Measurements from ENCODE around the gene SEMG1. TPM values are rescaled to one million over a fixed set of nuclear protein-coding genes. Genes with fewer than 3 reads are reported as not detected.

The SEMG1 gene
- total and polyA plus RNA-seq, 4 donors: not detected

DNA sequence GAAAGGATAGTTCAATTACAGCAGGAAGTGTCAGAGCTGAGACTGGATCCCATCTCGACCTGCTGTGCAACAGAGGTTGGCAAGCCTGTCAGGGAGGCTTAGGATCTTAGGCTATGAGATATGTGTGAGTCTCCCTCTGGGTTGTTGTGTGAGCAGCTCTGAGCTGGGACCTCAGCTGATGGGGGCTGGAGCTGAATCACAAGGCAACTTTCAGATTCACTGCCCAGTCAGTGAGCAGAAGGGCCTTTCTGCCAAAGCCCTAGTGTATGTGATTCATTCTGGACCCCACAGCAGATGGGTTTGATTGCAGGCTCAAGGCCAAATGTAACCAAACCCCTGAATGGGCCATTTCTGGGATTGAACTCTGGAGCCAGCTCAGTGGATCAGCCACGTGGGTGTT lies 27.7 kb upstream of the SEMG1 start:
- Histone ChIP-seq H3K27me3 (ENCODE audit: control insufficient read depth in 4 of 4, insufficient read depth in 4 of 4, low read length in 3 of 4) (peaks cover 0 to 8% (median 0%) of the 10 kb centered on the region in 4 donors), H3K36me3 (ENCODE audit: control insufficient read depth in 4 of 4, insufficient read depth in 3 of 4, low read depth in 1 of 4, low read length in 3 of 4) (no peaks in the 10 kb centered on the region), H3K9ac (ENCODE audit: low read depth in 1 of 2, low read length in 2 of 2) (no peak overlapping the region), H3K4me1 (ENCODE audit: control insufficient read depth in 4 of 4, insufficient read depth in 4 of 4, low read length in 3 of 4) (no peaks in the 10 kb centered on the region), H3K4me3 (ENCODE audit: low read depth in 1 of 3, low read length in 3 of 3) (no peak overlapping the region), H3K27ac (ENCODE audit: low read depth in 1 of 2, low read length in 2 of 2) (no peak overlapping the region), H3K9me3 (ENCODE audit: control insufficient read depth in 4 of 4, low read length in 3 of 4) (no peaks in the 10 kb centered on the region)
- TF ChIP-seq HNF4A (conservative IDR thresholded peaks at IDR 0.05) (no peak), HNF4G (IDR thresholded peaks at IDR 0.05) (no peak), FOXA1 (IDR thresholded peaks at IDR 0.05) (no peak), RAD21 (IDR thresholded peaks at IDR 0.05) (no peak), SP1 (IDR thresholded peaks at IDR 0.05) (no peak), RXRA (IDR thresholded peaks at IDR 0.05) (no peak)
- TF ChIP-seq, protein P1, sequence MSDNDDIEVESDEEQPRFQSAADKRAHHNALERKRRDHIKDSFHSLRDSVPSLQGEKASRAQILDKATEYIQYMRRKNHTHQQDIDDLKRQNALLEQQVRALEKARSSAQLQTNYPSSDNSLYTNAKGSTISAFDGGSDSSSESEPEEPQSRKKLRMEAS (IDR thresholded peaks at IDR 0.05): no peak
- DNase-seq (ENCODE audit: low spot score): no peak
- 56% methylated on average over 2 of the region's 2 CpGs for WGBS

DNA sequence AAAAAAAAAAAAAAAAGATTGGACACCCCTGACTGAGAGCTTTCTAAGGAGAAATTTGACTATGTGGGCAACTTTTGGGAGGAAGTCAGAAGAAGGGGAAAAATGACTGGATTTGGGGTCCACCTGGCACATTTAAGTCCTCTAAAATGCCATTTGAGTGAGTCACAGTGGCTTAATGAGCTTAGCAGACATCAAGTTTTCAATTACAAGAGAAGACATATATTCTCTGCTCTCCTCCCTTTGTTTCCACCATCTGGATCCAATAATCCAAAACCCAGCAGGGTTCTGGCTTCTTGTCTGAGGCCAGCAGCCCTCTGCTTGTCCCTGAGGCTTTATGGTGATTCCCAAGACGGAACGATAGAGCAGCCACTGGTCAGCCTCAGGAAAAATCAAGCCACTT lies 25.2 kb upstream of the SEMG1 start:
- Histone ChIP-seq H3K4me1 (ENCODE audit: control insufficient read depth in 4 of 4, insufficient read depth in 4 of 4, low read length in 3 of 4) (no peaks in the 10 kb centered on the region), H3K4me3 (ENCODE audit: low read depth in 1 of 3, low read length in 3 of 3) (no peak overlapping the region), H3K27me3 (ENCODE audit: control insufficient read depth in 4 of 4, insufficient read depth in 4 of 4, low read length in 3 of 4) (peaks cover 0 to 3% (median 0%) of the 10 kb centered on the region in 4 donors), H3K27ac (ENCODE audit: low read depth in 1 of 2, low read length in 2 of 2) (no peak overlapping the region), H3K9ac (ENCODE audit: low read depth in 1 of 2, low read length in 2 of 2) (no peak overlapping the region), H3K36me3 (ENCODE audit: control insufficient read depth in 4 of 4, insufficient read depth in 3 of 4, low read depth in 1 of 4, low read length in 3 of 4) (no peaks in the 10 kb centered on the region), H3K9me3 (ENCODE audit: control insufficient read depth in 4 of 4, low read length in 3 of 4) (no peaks in the 10 kb centered on the region)
- WGBS: 92% methylated on average over 2 of the region's 2 CpGs
- no peak for TF ChIP-seq HNF4A (conservative IDR thresholded peaks at IDR 0.05)
- no peak for DNase-seq (ENCODE audit: low spot score)

DNA sequence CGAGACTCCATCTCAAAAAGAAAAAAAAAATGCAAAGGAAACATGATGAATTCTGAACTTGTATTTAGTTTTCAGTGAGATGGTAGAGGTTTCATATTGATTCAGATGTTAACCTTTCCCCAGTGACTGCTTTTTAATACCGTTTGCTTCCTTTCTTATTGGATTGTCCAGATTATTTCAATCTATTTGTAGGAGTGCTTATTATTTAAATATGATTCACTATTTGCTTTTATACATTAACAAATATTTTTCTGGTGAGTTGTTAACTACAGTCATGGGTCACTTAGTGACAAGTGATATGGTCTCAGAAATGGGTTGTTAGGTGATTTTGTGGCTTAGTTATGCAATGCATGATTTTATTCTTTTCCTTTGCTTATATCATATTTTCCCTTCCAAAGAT lies 23.7 kb upstream of the SEMG1 start:
- WGBS: 80% methylated on average over 2 of the region's 2 CpGs
- no peaks in the 10 kb centered on the region for H3K36me3 ChIP-seq (ENCODE audit: control insufficient read depth in 4 of 4, insufficient read depth in 3 of 4, low read depth in 1 of 4, low read length in 3 of 4)
- H3K27ac ChIP-seq (ENCODE audit: low read depth in 1 of 2, low read length in 2 of 2): no peak overlapping the region
- TF ChIP-seq YY1 (IDR thresholded peaks at IDR 0.05) (no peak), GABPA (IDR thresholded peaks at IDR 0.05 in 1 of 2, conservative IDR thresholded peaks at IDR 0.05 in 1 of 2) (no peak), FOXA1 (IDR thresholded peaks at IDR 0.05) (no peak), RAD21 (IDR thresholded peaks at IDR 0.05) (no peak)
- TF ChIP-seq, protein P2, sequence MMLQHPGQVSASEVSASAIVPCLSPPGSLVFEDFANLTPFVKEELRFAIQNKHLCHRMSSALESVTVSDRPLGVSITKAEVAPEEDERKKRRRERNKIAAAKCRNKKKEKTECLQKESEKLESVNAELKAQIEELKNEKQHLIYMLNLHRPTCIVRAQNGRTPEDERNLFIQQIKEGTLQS (IDR thresholded peaks at IDR 0.05): no peak
- TF ChIP-seq, protein P1 (IDR thresholded peaks at IDR 0.05): no peak
- no peak overlapping the region for H3K9ac ChIP-seq (ENCODE audit: low read depth in 1 of 2, low read length in 2 of 2)
- peaks cover 0 to 3% (median 0%) of the 10 kb centered on the region in 4 donors for H3K27me3 ChIP-seq (ENCODE audit: control insufficient read depth in 4 of 4, insufficient read depth in 4 of 4, low read length in 3 of 4)
- no peaks in the 10 kb centered on the region for H3K4me1 ChIP-seq (ENCODE audit: control insufficient read depth in 4 of 4, insufficient read depth in 4 of 4, low read length in 3 of 4)
- no peak for DNase-seq (ENCODE audit: low spot score)
- H3K4me3 ChIP-seq (ENCODE audit: low read depth in 1 of 3, low read length in 3 of 3): no peak overlapping the region
- no peaks in the 10 kb centered on the region for H3K9me3 ChIP-seq (ENCODE audit: control insufficient read depth in 4 of 4, low read length in 3 of 4)

DNA sequence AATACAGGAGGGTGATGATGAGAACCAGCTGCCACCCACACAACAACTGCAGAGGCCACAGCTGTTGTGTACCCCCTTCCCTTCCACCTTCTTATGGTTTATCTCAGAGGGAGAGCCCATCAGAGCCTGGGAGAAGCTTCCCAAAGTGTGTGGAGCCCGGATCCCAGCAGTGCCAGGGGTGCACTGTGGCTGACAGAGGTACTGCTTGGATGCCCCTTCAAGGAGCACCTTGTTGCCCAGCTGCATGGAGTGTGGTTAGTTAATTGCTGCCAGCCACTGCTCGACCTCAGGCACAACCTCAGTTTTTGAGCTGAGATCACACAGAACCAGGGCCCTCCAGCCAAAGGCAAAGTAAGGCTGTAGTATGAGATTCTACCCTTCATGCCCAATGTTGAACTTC lies 19.1 kb upstream of the SEMG1 start:
- Histone ChIP-seq H3K4me3 (ENCODE audit: low read depth in 1 of 3, low read length in 3 of 3) (no peak overlapping the region), H3K9me3 (ENCODE audit: control insufficient read depth in 4 of 4, low read length in 3 of 4) (no peaks in the 10 kb centered on the region), H3K9ac (ENCODE audit: low read depth in 1 of 2, low read length in 2 of 2) (no peak overlapping the region), H3K27me3 (ENCODE audit: control insufficient read depth in 4 of 4, insufficient read depth in 4 of 4, low read length in 3 of 4) (no peaks in the 10 kb centered on the region), H3K36me3 (ENCODE audit: control insufficient read depth in 4 of 4, insufficient read depth in 3 of 4, low read depth in 1 of 4, low read length in 3 of 4) (no peaks in the 10 kb centered on the region), H3K4me1 (ENCODE audit: control insufficient read depth in 4 of 4, insufficient read depth in 4 of 4, low read length in 3 of 4) (no peaks in the 10 kb centered on the region), H3K27ac (ENCODE audit: low read depth in 1 of 2, low read length in 2 of 2) (no peak overlapping the region)
- no peak for DNase-seq (ENCODE audit: low spot score)
- WGBS: 55% methylated on average over 2 of the region's 2 CpGs
- TF ChIP-seq RAD21 (IDR thresholded peaks at IDR 0.05) (no peak), GABPA (IDR thresholded peaks at IDR 0.05 in 1 of 2, conservative IDR thresholded peaks at IDR 0.05 in 1 of 2) (no peak), TAF1 (conservative IDR thresholded peaks at IDR 0.05) (no peak), YY1 (IDR thresholded peaks at IDR 0.05) (no peak)
- TF ChIP-seq, protein P3, sequence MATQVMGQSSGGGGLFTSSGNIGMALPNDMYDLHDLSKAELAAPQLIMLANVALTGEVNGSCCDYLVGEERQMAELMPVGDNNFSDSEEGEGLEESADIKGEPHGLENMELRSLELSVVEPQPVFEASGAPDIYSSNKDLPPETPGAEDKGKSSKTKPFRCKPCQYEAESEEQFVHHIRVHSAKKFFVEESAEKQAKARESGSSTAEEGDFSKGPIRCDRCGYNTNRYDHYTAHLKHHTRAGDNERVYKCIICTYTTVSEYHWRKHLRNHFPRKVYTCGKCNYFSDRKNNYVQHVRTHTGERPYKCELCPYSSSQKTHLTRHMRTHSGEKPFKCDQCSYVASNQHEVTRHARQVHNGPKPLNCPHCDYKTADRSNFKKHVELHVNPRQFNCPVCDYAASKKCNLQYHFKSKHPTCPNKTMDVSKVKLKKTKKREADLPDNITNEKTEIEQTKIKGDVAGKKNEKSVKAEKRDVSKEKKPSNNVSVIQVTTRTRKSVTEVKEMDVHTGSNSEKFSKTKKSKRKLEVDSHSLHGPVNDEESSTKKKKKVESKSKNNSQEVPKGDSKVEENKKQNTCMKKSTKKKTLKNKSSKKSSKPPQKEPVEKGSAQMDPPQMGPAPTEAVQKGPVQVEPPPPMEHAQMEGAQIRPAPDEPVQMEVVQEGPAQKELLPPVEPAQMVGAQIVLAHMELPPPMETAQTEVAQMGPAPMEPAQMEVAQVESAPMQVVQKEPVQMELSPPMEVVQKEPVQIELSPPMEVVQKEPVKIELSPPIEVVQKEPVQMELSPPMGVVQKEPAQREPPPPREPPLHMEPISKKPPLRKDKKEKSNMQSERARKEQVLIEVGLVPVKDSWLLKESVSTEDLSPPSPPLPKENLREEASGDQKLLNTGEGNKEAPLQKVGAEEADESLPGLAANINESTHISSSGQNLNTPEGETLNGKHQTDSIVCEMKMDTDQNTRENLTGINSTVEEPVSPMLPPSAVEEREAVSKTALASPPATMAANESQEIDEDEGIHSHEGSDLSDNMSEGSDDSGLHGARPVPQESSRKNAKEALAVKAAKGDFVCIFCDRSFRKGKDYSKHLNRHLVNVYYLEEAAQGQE (IDR thresholded peaks at IDR 0.05): no peak
- TF ChIP-seq, protein P4, sequence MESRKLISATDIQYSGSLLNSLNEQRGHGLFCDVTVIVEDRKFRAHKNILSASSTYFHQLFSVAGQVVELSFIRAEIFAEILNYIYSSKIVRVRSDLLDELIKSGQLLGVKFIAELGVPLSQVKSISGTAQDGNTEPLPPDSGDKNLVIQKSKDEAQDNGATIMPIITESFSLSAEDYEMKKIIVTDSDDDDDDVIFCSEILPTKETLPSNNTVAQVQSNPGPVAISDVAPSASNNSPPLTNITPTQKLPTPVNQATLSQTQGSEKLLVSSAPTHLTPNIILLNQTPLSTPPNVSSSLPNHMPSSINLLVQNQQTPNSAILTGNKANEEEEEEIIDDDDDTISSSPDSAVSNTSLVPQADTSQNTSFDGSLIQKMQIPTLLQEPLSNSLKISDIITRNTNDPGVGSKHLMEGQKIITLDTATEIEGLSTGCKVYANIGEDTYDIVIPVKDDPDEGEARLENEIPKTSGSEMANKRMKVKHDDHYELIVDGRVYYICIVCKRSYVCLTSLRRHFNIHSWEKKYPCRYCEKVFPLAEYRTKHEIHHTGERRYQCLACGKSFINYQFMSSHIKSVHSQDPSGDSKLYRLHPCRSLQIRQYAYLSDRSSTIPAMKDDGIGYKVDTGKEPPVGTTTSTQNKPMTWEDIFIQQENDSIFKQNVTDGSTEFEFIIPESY (IDR thresholded peaks at IDR 0.05): no peak
